HG03039 (cell line): ENCODE measurements around the gene FRMD1.

Experiments
- ATAC-seq: cut with Tn5 transposase; IDR thresholded peaks from one replicate; pipeline ENCODE4 v1.9.1; 2021; ENCODE audit warnings: mild to moderate bottlenecking, moderate library complexity; ENCODE audit not compliant: unreplicated experiment

Gene FRMD1

DNA sequence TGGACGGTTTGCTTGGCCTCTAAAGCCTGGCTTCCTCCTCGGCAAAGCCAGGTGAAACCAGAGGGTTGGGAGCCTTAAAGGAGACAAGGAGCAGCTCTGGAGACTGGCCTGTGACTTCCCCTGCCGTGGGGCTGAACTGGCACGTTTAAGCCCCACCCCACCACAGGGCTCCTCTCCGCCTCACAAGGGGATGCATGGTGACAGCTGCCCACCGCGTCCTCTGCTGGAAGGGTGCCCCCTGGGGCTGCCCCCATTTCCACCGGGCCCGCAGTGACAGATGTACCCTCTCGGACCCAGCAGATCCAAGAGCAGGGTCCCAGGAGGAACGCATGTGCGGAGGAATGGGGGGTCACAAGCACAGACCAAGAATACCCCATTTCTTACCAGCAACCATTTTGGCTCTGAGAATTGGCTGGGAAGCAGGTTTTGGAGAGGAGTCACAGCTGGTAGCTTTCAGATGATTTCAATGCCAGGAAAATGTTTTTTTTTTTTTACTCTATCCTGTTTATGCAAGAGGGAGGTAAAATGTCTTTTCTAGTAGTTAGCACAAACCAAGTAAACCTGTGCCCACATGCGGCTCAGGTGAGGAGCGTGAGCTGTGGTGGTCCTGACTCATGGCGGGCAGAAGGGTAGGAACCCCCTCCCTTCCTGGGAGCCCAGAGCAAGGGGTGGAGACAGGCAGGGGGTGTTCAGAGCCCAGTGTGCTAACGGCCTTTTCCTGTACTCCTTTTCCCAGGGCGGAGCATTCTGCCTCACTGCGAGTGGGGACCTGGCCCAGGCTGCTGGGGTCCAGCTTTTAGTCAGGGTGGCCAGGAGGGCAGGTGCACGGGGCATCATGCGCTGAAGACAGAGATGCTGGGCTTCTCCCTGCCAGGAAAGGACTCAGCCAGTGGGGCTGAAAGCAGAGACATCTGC is 33.0 kb downstream of the FRMD1 start:
- no peak for ATAC-seq

DNA sequence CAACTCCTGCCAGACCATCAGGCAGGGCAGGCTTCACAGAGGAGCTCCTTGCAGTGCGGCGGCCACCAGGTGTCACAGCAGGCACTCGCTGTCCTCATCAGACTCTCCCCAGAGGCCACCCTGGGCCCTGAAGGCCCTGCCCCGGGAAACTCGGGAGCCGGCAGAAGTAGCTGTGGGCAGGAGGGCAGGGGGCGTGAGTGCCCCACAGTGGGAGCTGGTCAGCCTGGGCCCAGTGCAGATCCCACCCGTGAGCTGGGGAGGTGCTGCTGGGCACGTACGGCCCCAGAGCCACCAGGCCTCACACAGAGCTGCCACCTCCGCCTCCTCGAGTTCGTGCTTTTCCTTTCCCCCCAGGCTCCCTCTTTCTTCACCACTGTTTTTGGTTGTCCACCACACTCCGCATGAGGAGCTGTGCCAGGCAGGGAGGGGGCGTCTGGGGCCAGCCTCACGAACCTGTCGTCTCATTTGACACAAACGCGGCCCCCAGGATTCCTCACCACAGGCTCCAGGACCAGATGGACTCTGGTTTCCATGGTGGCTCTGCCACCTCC is 33.8 kb downstream of the FRMD1 start:
- no peak for ATAC-seq

DNA sequence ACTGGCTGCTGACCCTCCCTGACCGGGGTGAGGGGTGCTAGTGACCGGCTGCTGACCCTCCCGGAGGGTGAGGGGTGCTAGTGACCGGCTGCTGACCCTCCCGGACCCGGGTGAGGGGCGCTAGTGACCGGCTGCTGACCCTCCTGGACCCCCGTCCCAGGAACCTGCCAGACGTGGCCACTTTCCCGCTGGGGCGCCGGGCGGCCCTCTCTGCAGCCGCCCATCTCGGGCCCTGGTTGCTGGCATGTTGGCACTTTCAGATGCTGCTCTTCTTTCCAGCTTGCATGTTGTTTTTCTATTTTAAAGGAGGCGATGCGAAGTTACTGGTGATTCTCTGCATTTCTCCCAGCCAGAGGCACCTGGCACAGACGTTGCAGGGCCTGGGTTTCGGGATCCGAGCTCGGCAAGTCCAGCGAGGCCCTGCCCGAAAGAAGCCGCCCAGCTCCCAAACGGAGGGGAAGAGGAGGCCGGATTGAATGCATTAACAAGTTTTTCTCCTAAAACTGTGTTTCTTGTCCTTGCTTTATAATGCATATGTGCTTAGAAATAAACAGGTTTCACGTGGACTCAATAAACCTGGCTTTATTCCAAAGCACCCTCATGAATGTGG is 34.4 kb downstream of the FRMD1 start:
- no peak for ATAC-seq

DNA sequence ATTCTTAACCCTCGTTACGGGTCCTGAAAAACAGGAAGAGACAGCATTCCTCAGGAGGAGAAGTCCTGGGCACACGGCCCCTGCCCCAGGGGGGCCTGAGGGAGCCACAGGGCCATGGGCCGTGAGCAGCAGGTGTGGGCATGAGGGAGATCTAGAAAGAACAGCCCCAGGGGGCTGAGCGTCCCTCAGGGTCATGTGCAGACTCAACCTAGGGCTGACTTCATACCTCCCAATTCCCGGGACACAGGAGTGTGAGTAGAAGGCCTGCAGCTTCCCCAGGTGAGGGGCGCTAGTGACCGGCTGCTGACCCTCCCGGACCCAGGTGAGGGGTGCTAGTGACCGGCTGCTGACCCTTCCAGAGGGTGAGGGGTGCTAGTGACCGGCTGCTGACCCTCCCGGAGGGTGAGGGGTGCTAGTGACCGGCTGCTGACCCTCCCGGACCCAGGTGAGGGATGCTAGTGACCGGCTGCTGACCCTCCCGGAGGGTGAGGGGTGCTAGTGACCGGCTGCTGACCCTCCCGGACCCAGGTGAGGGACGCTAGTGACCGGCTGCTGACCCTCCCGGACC is 35.1 kb downstream of the FRMD1 start:
- ATAC-seq, result no peak

DNA sequence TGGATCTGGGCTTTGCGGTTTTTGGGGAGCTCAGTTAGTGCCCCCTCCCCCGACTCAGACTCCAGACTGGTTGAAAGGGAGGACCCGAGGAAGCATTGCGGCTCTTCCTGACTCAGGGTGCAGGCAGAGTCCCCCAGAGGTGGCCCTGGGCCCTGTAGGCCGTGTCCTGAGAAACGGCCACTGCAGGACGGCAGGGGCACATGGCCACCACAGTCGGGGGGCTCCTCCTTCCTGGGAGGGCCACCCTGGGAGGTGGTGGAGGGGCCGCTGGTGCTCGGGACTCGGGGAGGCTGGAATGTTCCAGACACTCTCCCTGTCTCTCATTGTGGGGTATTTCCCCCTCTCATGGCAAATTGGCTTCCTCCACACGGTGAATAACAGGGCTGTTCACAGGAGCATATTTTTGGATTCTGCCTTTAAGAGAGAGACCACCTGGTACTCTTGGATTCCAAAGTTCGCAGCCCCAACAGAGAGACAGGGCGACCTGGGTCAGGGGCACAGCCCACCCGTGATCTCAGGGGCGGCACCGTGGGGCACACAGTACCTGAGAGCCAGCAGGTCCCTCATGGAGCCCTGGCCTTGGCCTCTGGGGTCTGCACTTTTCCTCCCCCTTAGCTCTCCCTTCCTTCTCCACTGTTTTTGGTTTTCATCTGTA is 35.7 kb downstream of the FRMD1 start:
- no peak for ATAC-seq

DNA sequence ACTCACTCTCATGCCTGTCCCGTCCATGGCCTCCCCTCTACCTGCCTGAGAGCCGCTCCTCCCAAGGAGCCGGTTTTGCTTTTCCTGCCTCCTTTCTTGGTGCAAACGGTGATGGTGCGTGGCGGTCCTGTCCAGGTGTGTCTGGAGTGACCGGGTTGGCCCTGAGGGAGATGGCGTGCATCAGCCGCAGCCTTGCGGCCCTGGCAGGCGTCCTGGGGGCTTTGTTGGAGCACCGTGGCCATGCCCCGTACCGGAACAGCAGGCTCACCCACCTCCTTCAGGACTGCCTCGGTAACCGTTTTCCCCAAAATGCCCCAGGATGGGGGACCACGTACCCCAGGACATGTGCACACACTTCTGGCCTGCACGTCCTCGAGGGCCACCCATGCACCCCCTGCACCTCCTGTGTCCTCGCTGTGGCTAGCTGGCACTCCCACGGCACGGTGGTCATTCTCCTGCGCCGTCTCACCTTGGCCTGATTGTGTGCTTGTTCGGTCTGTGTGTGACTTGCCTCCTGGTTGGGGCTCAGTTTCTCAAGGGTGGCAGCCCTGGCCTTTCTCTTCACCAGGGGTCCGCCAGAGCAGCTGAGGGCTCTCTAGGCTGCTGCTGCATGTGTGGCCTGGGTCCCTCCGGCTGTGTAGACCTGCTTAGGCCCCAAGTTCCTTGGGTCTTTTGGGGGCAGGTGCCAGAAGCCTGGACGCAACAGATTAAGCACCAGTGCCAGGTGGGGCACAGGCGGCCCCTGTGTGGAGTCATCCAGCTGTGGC is 36.4 kb downstream of the FRMD1 start:
- no peak for ATAC-seq

DNA sequence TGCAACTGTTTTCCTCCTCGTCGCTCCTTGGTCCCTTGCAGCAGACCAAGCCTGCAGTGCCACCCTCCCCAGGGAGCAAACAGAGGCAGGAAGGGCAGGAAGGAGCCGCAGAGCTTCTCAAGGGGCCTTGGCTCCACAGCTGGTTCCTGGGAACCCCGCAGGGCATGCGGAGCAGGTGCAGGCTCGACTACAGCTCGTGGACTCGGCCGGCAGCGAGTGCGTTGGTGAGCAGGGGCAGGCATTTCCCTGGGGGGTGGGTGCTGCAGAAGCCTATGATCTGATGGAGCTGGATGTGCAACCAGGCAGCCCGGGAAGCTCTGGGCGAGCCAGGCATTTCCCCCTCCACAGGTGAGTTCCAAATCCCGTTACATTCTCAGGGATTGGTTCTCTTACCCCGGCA is 37.1 kb downstream of the FRMD1 start:
- ATAC-seq, result no peak

DNA sequence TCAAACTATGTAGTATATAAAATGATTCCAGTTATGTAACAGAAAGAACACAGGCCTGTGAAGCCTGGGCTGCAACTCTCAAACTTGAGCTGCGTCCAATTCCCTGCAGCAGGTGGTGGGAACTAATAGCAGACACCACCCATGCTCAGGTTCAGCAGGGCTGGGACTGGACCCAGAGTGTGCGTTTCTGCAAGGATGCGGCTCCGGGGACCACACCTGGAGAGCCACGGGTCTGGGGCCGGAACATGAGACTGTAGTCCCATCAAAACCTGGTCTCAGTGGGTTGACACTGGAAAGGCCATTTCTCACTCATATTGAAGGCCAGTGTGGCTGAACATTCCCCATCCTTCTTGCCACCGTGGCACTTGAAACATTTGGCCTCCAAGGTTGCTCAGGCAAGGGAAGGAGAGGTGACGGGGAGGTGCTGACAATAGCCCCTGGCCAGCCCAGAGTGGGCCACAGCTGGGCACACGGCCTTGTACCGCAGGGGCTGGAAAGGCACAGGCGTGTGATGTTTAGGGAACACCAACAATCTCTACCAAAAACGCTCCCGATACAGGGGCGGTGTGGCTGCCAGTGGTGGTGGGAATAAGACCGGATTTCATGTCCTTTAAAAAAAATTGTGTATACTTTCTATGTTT is 38.0 kb downstream of the FRMD1 start:
- ATAC-seq, result no peak

DNA sequence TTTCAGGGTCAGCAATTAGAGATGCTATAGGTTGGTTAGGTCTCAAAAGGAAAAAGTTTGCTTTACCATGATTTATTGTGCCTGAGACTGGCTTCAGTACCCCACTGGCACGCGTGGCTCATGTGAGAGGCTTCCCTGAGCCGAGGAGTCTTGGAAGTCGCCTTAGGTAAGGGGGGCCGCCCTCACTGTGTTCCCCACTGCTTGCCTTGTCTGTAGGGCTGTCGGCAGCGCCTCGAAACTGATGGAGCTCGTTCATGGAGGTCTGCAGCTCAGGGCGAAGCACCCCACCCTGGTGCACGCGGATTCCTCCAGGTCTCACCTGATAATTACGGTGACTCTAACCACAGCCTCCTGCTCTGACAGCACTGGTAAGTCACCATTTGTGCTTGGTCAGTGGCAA is 39.2 kb downstream of the FRMD1 start:
- ATAC-seq, result no peak

DNA sequence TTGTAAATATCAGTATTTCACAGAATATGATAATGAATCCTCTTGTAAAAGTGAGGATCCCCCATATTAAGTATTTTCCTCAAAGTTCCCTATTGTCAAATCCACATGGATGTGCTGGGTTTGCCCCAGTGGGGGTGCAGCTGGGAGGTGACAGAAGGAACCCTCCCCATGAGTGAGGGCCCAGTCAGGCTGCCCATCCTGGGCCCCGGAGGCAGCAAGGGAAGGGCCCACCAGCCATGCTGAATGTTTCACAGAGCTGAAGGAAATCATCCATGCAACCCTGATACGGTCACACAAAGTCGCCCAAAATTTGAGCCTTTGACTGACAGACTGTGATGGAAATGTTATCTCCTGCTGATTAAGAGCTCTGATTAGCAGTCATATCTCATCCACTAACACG is 39.7 kb downstream of the FRMD1 start:
- ATAC-seq, result no peak

DNA sequence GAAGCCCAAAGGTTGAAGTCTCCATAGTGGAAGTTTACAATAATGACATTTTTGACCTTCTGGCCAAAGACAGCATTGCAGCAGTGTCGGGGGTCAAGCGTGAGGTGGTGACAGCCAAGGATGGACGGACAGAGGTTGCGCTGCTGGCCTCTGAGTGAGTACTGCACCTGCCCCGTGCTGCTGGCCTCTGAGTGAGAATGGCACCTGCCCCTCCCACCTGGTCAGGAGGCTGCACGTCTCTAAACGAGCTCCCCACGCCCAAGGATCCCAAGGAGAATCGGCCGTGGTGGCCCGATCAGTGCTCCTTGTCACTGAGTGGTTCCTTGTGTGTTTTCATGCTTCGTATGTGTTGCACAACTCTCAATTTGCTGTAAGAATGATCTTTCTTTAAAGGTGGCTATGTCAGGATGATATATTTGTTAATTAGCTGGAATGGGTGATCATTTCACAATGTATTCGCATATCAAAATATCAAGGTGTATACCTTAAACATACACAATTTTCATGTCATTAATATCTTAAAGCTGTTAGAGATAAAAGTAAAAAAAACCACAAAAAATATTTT is 40.4 kb downstream of the FRMD1 start:
- ATAC-seq, result no peak

DNA sequence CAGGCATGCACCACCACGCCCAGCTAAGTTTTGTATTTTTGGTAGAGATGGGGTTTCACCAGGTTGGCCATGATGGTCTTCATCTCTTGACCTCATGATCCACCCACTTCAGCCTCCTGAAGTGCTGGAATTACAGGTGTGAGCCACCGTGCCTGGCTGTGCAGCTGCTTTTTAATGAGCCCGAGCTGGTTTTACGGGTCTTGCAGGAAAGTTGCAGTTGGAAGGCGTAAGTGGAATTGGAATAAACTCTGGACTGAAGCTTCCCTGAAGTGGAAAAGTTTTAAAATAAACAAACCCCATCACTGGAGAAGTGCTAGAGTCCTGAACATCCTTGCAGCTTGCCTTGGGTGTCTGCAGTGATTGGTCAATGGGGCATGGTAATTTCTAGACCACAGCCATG is 41.2 kb downstream of the FRMD1 start:
- ATAC-seq, result no peak

DNA sequence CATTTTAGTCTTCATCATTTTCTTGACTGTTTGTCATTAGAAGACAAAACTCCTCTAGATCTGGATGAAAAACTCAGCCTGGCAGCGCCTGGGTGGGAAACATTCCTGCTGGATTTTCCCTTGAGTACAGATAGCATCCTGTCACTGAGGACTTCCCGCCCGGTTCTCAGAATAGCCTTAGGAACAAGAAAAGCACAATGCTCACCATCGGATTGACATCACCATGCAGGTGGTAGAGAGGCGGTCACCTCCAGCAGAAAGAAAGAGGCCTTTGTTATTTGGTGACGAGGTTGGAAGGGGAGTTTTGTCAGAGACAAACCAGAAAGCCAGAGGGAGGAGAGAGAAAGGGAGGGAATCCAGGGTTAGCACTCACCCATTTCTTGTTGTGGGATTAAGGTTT is 41.8 kb downstream of the FRMD1 start:
- no peak for ATAC-seq

DNA sequence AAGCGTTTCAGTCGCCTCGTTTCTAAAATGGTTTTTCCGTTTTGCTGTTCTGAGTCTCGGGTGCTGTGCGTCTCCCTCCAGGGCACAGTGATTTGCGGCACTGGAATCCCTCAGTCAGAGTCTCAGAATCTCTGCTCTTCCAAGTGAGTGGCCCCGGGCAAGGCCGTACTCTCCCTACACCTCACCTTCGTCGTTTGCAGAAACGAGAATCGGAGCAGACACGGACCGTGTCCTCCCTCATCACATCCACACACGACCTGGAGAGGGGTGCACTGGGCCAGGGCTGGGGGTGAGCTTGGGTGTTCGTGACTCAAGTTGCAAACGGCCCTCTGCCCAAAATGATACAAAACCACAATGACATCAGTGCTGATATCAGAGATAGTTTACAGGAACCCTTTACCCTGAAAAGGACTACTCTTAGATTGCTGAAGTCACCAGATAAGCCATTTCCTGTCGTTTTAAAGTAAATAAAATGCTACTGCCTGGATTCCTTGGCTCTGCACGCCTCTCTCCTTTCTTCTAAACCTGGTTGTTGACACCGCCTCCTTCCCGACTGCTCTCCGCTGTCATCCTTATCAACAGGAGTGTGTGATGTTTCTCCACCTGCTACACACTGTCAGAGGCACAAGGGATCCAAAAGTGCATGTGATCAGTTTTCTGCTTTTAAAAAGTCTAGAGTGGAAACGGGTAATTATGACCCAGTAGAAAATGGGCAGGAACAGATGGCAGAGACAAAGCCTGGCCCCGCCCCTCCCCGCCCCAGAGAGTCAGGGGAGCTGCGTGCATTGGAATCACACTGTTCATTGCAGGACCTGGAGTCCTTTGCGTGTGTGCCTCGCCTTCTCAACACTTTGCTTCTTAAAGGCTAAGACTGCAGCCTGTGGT is 43.1 kb downstream of the FRMD1 start:
- no peak for ATAC-seq

DNA sequence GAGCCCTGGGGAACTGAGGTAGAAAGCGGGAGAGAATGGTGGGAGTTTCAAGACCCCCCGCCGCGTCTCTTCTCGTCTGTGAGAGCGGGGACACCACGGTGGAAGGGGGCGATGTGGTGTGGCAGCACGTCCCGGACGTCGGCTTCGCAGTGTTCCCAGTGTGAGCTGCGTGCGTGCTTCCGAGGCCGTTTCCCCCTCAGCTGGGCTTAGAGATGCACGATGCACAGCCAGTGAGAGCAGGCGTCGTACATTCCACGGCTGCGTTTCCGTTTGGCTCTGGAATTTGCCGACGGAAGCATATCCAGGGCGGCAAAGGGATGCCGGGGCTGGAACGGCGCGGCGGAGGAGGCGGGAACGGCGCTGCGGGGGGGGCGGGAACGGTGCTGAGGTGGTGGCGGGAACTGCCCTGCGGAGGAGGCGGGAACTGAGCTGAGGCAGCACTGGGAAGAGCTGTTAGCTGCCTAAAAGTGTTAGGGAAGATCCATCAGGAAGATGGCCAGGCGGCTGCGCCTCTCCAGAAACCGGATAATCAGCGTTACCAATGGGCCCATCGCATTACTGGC is 43.8 kb downstream of the FRMD1 start:
- ATAC-seq, result no peak

DNA sequence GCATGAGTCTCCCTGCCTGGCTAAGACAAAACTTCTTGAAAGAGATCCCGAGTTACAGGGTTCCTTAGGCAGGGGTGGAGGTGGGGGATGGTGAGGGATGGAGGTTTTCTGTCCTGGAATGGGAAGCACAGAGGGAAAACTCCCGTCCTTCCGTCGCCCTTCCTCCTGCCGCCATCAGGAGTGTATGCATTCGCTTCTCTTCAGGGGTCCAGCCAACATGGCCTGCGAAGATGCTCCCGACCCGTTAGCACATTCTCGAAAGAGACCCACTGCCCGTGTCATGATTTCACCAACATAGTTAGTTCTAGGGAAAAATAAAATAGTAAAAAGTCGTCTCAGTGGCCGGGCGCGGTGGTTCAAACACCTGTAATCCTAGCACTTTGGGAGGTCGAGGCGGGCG is 44.5 kb downstream of the FRMD1 start:
- ATAC-seq, result no peak

DNA sequence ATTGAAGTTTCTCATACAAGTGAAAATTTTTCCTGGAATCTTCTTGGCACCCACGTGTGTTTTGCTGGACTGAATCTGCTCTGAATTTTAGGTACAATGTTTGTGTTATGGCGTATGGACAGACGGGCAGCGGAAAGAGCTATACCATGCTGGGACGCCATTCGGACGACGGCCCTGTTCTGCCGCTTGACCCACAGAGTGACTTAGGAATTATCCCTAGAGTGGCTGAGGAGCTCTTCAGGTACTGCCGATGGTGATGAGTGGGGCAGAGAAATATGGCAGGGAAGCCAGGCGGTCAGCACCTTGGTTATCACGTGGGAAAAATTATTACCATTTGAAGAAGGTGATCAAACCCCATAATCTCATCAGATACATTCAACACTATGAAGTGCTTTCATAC is 45.2 kb downstream of the FRMD1 start:
- ATAC-seq, result no peak

DNA sequence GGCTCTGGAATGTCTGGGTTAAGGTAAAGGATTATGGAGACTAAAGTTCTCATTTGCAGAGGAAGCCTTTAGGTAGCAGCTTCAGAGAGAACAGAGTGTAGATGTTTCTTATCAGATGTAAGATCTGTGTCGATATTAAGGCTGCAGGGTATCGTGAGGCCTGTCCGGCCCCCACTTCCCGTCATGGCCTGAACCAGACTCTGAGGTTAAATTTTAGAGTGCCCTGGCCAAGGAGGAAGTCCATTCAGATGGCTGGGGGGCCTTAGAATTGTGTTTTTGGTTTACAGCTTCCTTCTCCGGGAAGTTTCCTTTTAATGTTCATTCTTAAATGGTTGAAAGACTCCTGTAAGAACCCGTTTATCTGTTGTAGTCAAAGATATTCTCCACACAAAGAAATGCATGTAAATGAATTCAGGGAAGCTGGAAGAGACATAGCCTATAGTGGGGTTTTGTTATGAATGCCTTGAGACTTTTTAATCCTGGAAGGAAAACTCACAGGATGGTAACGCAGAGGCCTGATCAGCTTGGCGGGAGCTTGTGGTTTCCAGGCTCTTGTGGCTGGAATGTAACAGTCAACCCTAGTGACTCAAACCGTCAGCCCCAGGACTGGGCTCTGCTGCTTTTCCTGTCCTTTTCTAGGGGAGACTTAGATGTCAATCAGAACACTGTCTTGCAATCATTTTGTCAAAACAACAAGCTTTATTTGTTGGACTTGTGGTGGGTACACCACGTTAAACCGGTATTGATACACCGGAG is 46.8 kb downstream of the FRMD1 start:
- ATAC-seq, result no peak
